ENCODE measurements around the gene HS1BP3. TPM values are rescaled to one million over a fixed set of nuclear protein-coding genes. Genes with fewer than 3 reads are reported as not detected.

HS1BP3 gene
- total and polyA plus RNA-seq, 2 of the 13 experiments (the other 11 are each of a cell fraction or from before 2014, with no cell fraction given), result 15.2 to 22.0 TPM

DNA sequence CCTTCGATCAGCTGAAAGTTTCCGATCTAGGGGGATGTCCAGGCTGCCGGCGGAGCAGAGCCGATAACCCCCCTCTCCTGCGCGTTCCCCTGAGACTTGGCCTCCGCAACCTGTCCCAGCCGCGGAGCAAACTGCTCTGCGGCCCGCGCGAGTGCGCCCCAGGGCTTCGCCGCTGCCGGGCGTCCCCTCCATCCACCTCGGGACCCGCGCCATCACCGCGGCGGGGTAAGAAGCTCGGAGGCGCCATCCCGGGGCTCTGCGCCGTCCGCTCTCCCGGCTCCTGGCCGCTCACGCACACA lies 15.1 kb upstream of the HS1BP3 start (continued):
- TF ChIP-seq NFE2L1 (CRISPR knock-in tag; IDR thresholded peaks at IDR 0.05; ENCODE audit: borderline replicate concordance) (no peak), ZNF619 (CRISPR knock-in tag; IDR thresholded peaks at IDR 0.05) (no peak), DR1 (CRISPR knock-in tag; IDR thresholded peaks at IDR 0.05) (no peak), ZNF264 (CRISPR knock-in tag; IDR thresholded peaks at IDR 0.05) (no peak), KDM1A (CRISPR knock-in tag; IDR thresholded peaks at IDR 0.05) (no peak), SAFB2 (CRISPR knock-in tag; IDR thresholded peaks at IDR 0.05; ENCODE audit: borderline replicate concordance, low read depth) (0 out of 2 replicates have a peak, but pooled peaks have one; percentile 9), HDAC2 (CRISPR knock-in tag; IDR thresholded peaks at IDR 0.05) (no peak), ZNF34 (CRISPR knock-in tag; IDR thresholded peaks at IDR 0.05; ENCODE audit: borderline replicate concordance) (no peak), ZNF670 (CRISPR knock-in tag; IDR thresholded peaks at IDR 0.05; ENCODE audit: borderline replicate concordance) (no peak; the same call in 1 of the 2 replicates), ZFX (CRISPR knock-in tag; IDR thresholded peaks at IDR 0.05; ENCODE audit: low read depth) (no peak; the same call in 1 of the 2 replicates), AKAP8 (CRISPR knock-in tag; IDR thresholded peaks at IDR 0.05) (0 out of 2 replicates have a peak, but pooled peaks have one; percentile 24), ZNF605 (CRISPR knock-in tag; IDR thresholded peaks at IDR 0.05) (no peak), GABPB1 (CRISPR knock-in tag; IDR thresholded peaks at IDR 0.05) (no peak), ZNF75D (CRISPR knock-in tag; IDR thresholded peaks at IDR 0.05; ENCODE audit: borderline replicate concordance) (no peak), ZNF136 (CRISPR knock-in tag; IDR thresholded peaks at IDR 0.05; ENCODE audit: low read depth) (no peak), ZNF7 (CRISPR knock-in tag; IDR thresholded peaks at IDR 0.05) (no peak), ERF (CRISPR knock-in tag; IDR thresholded peaks at IDR 0.05) (no peak), IRF1 (CRISPR knock-in tag; IDR thresholded peaks at IDR 0.05; ENCODE audit: low read depth) (no peak), JUN (CRISPR knock-in tag; IDR thresholded peaks at IDR 0.05) (no peak), ZNF138 (CRISPR knock-in tag; IDR thresholded peaks at IDR 0.05; ENCODE audit: low read depth) (peak; percentile 41; the same call in 1 of the 2 replicates), MTA3 (CRISPR knock-in tag; IDR thresholded peaks at IDR 0.05) (no peak)
- TF ChIP-seq, protein P1, sequence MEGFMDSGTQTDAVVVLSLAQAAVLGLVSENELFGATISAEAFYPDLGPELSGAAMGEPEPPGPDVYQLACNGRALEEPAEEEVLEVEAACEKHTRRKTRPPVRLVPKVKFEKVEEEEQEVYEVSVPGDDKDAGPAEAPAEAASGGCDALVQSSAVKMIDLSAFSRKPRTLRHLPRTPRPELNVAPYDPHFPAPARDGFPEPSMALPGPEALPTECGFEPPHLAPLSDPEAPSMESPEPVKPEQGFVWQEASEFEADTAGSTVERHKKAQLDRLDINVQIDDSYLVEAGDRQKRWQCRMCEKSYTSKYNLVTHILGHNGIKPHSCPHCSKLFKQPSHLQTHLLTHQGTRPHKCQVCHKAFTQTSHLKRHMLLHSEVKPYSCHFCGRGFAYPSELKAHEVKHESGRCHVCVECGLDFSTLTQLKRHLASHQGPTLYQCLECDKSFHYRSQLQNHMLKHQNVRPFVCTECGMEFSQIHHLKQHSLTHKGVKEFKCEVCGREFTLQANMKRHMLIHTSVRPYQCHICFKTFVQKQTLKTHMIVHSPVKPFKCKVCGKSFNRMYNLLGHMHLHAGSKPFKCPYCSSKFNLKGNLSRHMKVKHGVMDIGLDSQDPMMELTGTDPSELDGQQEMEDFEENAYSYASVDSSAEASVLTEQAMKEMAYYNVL (CRISPR knock-in tag; IDR thresholded peaks at IDR 0.05; ENCODE audit: borderline replicate concordance), result 0 out of 2 replicates have a peak, but pooled peaks have one; percentile 24
- TF ChIP-seq, protein P2, sequence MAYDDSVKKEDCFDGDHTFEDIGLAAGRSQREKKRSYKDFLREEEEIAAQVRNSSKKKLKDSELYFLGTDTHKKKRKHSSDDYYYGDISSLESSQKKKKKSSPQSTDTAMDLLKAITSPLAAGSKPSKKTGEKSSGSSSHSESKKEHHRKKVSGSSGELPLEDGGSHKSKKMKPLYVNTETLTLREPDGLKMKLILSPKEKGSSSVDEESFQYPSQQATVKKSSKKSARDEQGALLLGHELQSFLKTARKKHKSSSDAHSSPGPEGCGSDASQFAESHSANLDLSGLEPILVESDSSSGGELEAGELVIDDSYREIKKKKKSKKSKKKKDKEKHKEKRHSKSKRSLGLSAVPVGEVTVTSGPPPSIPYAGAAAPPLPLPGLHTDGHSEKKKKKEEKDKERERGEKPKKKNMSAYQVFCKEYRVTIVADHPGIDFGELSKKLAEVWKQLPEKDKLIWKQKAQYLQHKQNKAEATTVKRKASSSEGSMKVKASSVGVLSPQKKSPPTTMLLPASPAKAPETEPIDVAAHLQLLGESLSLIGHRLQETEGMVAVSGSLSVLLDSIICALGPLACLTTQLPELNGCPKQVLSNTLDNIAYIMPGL (CRISPR knock-in tag; IDR thresholded peaks at IDR 0.05; ENCODE audit: borderline replicate concordance in 1 of 2, low read depth in 1 of 2), result no peak
- TF ChIP-seq, protein P3, sequence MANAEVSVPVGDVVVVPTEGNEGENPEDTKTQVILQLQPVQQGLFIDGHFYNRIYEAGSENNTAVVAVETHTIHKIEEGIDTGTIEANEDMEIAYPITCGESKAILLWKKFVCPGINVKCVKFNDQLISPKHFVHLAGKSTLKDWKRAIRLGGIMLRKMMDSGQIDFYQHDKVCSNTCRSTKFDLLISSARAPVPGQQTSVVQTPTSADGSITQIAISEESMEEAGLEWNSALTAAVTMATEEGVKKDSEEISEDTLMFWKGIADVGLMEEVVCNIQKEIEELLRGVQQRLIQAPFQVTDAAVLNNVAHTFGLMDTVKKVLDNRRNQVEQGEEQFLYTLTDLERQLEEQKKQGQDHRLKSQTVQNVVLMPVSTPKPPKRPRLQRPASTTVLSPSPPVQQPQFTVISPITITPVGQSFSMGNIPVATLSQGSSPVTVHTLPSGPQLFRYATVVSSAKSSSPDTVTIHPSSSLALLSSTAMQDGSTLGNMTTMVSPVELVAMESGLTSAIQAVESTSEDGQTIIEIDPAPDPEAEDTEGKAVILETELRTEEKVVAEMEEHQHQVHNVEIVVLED (CRISPR knock-in tag; IDR thresholded peaks at IDR 0.05; ENCODE audit: borderline replicate concordance), result no peak

All from HepG2 (cell line).